WTC11 (cell line): ENCODE measurements around the gene NAT8L.

ENCODE experiments used
- CTCF ChIP-seq: fragments of 200-600 bp; IDR thresholded peaks from 2 replicates; pipeline ENCODE4 v1.8.0; 2022; ENCODE audit warnings: antibody characterized with exemption
- E2F5 ChIP-seq: sonication (generic); formaldehyde crosslinking; IDR thresholded peaks from 2 replicates; pipeline ENCODE4 v1.8.1; 2022; ENCODE audit warnings: mild to moderate bottlenecking, moderate library complexity, missing genetic modification reagents
- ESRRA ChIP-seq: sonication (generic); formaldehyde crosslinking; IDR thresholded peaks from 2 replicates; pipeline ENCODE4 v1.8.1; 2022; ENCODE audit warnings: mild to moderate bottlenecking, missing genetic modification reagents, borderline replicate concordance
- ZNF138 ChIP-seq: sonication (generic); formaldehyde crosslinking; conservative IDR thresholded peaks from 2 replicates; pipeline ENCODE4 v1.8.1; 2022; ENCODE audit warnings: mild to moderate bottlenecking, moderate library complexity, missing genetic modification reagents
- TF ChIP-seq, protein P1 (sequence below): sonication (generic); formaldehyde crosslinking; IDR thresholded peaks from 2 replicates; pipeline ENCODE4 v1.8.0; 2022; ENCODE audit warnings: mild to moderate bottlenecking, missing genetic modification reagents
- TF ChIP-seq, protein P2 (sequence below): sonication (generic); formaldehyde crosslinking; IDR thresholded peaks from 2 replicates; pipeline ENCODE4 v1.8.0; 2022; ENCODE audit warnings: mild to moderate bottlenecking, missing genetic modification reagents
- TF ChIP-seq, protein P3 (sequence below): sonication (generic); formaldehyde crosslinking; IDR thresholded peaks from 2 replicates; pipeline ENCODE4 v1.8.1; 2023; ENCODE audit warnings: mild to moderate bottlenecking, missing genetic modification reagents, moderate library complexity

- TF ChIP-seq, protein P1, sequence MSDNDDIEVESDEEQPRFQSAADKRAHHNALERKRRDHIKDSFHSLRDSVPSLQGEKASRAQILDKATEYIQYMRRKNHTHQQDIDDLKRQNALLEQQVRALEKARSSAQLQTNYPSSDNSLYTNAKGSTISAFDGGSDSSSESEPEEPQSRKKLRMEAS (CRISPR knock-in tag), result no peak
- no peak for TF ChIP-seq E2F5 (CRISPR knock-in tag)
- TF ChIP-seq, protein P2, sequence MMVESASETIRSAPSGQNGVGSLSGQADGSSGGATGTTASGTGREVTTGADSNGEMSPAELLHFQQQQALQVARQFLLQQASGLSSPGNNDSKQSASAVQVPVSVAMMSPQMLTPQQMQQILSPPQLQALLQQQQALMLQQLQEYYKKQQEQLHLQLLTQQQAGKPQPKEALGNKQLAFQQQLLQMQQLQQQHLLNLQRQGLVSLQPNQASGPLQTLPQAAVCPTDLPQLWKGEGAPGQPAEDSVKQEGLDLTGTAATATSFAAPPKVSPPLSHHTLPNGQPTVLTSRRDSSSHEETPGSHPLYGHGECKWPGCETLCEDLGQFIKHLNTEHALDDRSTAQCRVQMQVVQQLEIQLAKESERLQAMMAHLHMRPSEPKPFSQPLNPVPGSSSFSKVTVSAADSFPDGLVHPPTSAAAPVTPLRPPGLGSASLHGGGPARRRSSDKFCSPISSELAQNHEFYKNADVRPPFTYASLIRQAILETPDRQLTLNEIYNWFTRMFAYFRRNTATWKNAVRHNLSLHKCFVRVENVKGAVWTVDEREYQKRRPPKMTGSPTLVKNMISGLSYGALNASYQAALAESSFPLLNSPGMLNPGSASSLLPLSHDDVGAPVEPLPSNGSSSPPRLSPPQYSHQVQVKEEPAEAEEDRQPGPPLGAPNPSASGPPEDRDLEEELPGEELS (CRISPR knock-in tag), result no peak
- TF ChIP-seq CTCF, result no peak
- TF ChIP-seq ZNF138 (CRISPR knock-in tag), result no peak
- TF ChIP-seq, protein P3, sequence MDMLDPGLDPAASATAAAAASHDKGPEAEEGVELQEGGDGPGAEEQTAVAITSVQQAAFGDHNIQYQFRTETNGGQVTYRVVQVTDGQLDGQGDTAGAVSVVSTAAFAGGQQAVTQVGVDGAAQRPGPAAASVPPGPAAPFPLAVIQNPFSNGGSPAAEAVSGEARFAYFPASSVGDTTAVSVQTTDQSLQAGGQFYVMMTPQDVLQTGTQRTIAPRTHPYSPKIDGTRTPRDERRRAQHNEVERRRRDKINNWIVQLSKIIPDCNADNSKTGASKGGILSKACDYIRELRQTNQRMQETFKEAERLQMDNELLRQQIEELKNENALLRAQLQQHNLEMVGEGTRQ (CRISPR knock-in tag), result no peak
- no peak for TF ChIP-seq ESRRA
Measured at GRCh38 chr4:2095236-2096072, 36.3 kb downstream of the NAT8L start.
